NOMO-1 treated with DMSO at 0.1 percent for 48 hours (cell line): ENCODE results near the gene SPEM2.

ENCODE experiments used
- DNase-seq: peaks from one replicate; lab custom pipeline; 2025; ENCODE audit not compliant: unreplicated experiment; lab: John Stamatoyannopoulos, UW

The SPEM2 gene

GRCh38 chr17:7440113-7440833 lies 14.9 kb downstream of the SPEM2 start:
- no peak for DNase-seq

DNA sequence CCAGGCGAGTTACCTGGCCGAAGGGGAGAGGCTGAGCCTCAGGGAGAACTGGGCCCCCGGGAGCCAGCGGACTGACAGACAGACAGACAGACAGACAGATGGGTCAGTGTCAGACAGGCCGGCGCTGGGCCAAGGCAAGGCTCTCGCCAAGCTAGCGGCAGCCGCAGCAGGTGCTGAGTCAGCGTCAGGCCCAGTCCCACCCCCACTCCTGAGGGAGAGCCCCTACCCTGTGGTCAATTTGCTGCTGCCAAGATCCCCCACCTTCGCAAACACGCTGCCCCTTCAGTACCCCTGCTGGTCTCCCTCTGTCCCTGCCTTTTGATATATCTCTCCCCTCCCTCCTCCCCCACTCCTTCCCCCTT lies 15.4 kb downstream of the SPEM2 start:
- no peak for DNase-seq

DNA sequence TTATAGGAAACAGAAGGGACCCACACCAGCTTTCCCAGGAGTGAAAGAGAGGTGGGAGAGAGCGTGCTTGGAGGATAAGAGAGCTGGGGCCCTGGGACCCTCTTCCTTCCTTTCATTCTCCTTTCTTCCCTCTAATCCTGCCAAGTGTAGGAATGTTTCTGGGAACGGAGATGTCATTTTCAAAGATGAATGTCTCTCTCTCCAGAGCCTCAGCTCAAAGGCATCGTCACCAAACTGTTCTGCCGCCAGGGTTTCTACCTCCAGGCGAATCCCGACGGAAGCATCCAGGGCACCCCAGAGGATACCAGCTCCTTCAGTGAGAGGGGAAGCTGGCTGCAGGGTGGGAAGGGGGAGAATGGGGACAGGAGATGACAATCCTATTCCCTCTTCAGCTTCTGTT lies 15.8 kb downstream of the SPEM2 start:
- DNase-seq = no peak

DNA sequence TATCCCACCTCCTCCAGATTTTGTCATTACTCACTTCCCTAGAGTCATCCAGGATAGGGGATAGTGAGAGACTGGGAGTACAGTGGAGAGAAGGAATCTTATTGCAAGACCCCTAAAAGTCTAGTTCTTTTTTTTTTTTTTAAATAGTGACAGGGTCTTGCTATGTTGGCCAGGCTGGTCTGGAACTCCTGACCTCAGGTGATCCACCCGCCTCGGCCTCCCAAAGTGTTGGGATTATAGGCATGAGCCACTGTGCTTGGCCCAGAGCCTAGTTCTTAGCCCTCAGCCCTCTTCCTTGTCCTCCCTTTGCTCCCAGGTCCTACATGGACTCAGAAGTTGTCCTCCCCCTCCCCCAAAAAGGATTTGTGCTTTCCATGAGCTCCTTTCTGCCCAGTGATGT lies 16.7 kb downstream of the SPEM2 start:
- no peak for DNase-seq

DNA sequence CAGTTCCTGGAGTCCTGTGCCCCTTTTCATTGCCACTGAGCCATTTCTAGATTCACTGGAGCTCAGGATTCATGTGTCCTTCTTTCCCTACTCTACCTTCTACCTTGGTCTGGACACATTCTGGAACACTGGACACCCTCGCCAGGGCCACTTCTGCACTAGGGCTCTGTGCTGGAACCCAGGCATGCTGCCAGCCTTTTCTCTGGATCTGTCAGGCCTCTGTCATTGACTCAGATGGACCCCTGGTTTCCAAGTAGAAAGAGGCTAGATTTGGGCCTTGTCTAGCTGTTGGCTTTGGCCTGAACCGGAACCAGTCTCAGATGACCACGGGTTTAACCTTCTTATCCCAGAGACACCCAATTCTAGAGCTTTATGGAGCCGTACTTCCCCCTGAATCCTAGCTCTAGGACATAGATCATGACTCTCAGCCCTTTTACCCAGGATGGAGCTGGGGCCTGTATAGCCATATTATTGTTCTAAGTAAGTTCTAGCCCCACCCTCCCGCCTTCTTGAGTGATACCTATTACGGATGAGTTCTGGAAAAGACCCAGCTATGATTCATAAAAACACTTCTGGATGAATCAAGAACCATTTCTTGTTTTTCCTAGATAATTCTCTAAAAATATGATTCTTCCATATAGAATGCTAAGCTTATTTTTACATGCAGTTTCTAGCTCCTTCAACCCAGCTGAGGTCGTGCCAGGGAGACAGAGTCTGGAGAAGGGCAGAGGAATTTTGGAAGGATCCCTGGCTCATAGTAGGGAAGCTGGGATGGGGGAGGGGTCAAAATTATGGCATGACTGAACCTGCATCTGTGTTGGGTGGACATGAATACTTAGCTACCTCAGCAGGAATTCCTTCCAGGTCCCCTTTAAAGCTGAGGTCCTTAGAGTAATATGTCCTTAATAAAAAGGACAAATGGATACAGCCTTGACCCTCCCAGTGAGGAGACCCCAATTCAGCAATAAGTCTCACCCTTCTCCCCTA lies 18.4 kb downstream of the SPEM2 start:
- DNase-seq = no peak

DNA sequence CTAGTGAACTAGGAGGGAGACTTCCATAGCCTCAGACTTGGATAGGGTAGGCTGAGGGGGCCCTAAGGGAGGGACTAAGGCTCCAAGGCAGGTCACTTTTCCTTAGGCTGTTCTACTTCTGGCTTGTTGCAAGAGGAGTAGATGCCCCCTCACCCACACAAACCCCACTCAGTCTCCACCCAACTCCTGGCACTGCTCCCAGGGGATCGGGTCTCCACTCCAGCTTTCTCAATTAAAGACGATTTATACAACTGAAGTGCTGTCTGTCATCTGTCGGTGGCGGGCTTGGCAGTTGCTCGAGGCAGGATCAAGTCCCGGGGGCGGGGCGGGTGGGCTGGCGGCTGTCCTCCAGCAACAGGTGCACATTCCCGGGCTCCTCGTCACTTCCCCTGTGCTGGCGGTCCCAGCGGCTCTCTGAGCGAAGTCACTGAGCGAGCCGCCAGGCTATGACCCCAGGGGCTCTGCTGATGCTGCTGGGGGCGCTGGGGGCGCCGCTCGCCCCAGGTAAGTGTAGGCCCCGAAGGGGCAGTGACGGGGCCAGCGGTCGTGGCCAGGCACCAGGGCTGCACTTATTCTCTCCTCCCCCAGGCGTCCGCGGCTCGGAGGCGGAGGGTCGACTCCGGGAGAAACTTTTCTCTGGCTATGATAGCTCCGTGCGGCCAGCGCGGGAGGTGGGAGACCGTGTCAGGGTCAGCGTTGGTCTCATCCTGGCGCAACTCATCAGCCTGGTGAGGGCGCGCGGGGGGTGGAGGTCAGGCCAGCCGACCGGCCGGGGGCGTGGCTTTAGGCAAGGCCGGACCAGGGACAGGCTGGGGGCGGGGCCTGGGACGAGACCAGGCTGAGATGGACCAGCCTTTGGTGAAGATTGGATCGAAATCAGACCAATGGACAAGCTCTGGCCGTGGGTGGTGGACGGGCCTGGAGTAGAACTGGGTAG lies 19.5 kb downstream of the SPEM2 start, which contains the start of gene CHRNB1:
Gene CHRNB1 (plus strand): TSS at position 380 of the 937 bp plus-strand sequence. CDS start 67 bp downstream, at position 447.
- no peak for DNase-seq

DNA sequence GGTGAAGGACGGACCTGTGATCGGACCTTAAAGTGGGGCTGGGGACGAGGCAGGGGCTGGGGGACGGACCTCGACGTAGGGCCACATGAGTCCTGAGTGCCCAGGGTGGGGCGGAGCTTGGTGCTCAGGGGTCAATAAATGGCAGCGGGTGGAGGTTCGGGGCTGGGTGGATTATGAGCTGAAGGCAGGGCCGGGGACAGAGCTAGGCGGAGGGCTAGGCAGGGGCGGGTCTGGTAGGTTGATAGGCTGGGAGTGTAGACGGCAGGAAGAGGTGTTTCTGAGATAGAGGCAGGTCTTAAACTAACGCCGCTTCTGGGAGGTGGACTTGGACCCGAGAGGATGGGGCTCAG lies 20.2 kb downstream of the SPEM2 start:
- DNase-seq = no peak

DNA sequence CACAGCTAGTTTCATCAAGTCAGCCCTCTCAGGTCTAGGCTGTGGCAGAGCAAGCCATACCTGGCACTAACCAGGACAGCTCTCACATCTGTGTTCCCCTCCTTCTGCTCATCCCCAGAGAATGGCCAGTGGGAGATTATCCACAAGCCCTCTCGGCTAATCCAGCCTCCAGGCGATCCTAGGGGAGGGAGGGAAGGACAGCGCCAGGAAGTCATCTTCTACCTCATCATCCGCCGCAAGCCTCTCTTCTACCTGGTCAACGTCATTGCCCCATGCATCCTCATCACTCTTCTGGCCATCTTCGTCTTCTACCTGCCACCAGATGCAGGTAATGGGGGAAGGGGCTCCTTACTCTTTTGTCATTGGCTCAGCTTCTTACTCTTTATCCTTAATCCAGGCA lies 23.0 kb downstream of the SPEM2 start:
- DNase-seq = no peak

DNA sequence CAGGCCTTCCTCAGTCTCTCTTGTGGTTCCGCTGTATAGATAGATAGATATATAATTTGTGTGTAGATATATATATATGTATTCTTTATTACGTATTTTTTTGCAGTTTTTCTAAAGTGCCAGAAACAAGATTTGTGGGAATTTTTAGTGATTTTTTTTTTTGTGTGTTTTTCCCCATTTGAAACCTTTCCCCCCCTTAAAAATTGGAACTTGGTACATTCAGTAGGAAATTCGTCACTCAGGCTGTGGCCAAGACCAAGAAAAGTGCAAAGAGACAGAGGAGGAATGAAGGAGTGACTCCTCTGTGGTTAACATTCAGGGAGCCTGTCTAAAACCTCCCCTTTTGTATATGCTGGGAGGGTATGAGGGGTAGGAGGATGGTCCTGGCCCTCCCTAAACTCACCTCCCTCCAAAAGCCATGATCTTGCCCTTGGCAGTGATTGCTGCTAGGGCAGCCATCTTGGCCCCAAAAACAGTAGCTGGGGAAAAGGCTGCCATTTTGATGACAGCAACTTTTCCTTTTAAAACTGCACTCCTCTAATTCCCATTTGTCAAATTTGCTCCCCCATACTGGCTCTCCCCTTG lies 34.6 kb downstream of the SPEM2 start:
- DNase-seq = no peak

DNA sequence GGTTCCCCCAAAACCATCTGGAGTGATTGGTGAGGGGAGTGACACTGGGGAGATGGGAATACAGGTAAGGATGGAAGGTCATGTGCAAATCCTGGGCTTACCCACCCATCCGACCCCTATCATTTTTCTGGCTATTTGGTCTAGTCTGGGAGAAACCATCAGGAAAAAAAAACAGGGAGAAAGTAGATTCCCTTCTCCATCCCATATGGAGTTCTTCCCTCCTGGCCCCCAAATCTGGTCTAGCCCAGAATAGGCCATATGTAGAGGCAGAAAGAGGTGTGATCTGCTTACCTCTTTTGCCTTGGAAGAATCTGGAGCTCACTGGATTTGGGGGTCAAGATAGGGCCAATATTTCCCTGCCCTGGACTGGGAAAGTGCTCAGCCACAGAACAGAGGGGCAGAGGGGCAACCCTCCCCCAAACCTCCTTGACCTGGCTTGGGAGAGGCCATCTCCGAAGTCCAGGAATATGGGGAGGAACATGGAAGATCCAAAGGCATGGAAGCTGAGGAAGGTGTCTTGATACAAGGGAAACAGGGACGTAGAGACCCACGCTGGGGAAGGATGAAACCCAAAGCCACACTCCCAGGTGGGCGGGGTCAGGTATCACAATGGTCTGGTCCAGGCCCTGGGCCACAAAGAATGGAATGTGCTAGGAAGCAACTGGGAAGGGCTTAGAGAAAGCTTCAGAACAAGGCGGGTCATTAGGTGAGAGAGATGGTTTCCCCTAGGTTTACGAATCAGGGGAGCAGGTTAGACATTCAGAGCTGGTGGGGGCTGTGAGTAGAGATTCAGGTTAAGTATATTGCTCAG lies 35.6 kb downstream of the SPEM2 start:
- DNase-seq = no peak

GRCh38 chr17:7462474-7463371 lies 37.3 kb downstream of the SPEM2 start:
- no peak for DNase-seq

- no peak for DNase-seq
These were observed 38.0 kb downstream of the SPEM2 start for GRCh38 chr17:7463372-7463846.

DNA sequence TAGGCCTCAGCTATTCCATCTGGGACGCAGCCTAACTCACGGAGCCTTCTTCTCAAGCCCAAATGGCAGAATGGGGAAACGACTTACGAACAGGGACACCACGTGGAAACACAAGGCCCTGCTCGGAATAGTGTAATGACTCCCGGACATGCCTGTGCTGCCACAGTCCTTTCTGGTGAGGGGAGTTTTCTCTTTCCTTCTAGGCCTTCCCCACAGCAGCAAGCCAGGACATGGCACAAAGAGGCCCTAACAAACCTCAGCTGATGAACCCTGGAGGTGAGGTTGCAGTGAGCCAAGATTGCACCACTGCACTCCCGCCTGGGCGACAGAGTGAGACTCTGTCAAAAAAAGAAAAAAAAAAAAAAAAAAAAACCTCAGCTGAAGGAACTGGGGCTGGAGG lies 38.7 kb downstream of the SPEM2 start:
- DNase-seq = no peak

GRCh38 chr17:7465597-7466275 lies 40.3 kb downstream of the SPEM2 start:
- DNase-seq = no peak

DNA sequence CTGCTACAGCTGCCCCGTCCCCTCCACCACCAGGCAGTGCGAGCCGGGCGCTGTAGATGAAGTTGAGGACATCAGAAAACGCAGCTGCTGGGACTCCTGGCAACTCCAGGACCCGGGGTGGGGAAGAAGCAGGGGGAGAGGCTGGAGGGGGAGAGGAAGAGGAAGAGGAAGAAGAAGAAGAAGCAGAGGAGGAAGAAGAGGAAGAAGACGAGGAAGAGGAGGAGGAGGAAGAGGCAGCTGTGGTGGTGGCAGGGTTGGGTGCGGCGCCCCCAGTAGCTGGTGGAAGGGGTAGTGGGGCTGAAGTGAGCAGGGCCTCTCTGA lies 40.9 kb downstream of the SPEM2 start:
- no peak for DNase-seq

DNA sequence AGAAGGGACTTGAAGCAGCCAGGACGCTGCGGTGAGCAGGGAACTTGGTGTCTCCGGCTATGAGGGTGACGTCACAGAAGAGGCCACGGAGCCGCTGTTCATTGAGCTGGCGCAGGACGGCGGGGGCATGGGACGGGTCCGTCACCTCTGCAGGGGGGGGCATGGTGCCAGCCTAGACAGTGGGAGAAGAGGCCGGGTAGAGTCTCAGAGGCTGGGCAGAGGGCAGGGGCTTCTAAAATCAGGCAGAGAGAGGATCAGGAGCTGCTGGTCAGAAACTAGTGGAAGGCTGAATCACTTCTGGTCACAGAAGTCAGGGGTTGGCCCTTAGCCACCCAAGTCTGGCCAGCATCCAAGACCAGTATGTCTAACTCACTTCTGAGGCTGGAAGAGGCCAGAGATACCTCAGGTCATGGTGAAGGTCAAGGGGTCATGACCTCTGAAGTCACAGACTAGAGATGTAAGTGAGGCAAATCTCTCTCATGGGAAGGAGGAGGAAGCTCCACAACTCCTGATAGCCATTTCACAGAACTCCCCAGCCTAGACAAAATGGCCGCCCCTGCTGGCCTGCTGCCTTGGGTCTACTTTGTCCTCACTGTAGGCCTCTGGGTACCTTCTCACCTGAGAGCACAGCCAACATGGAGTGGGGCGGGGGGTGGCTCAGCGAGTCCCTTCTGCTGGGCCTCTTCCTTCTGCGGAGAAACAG lies 41.4 kb downstream of the SPEM2 start:
- DNase-seq = no peak

DNA sequence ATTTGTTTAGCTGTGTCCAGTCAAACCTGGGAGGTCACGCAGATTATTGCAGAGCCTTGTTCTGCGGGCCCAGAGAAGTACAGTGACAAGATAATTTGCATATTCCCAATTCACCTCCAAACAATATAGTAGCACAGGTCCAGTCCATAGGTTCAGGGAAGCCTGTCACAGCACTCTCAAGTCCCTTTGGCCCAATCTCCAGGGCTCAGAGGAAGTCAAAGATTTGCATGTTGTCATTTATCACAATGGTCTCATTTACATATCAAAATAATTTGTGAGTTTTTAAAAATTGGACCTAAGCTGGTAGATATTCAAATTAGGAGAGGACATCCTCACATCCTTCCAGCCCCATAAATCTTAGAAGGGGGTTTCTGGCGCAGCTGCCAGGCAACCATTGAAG lies 42.1 kb downstream of the SPEM2 start:
- DNase-seq = no peak

DNA sequence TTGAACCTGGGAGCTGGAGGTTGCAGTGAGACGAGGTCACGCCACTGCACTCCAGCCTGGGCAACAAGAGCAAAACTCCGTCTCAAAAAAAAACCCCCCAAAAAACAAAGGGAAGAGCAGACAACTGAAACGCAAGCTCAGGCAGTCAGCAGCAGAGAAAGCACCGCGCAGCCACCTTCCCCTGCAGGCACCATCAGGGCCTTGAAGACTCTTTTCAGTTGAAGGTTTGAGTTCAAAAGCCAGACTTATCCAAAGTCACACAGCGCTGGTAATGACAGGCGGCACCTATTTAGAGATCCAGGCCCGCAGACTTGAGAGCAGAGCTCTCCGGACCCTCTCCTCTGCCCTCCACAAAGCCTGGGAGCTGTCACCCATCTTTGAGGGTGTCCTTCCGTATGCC lies 42.9 kb downstream of the SPEM2 start:
- DNase-seq = no peak
